Left lung (tissue), 10 donors: ENCODE results near the gene FKBP10. TPM values are rescaled to one million over a fixed set of nuclear protein-coding genes. Genes with fewer than 3 reads are reported as not detected.
A peak's percentile ranks its signal among the peaks of the same experiment; 100 is the strongest.

ENCODE experiments used
- ATAC-seq: fragments of 200-7000 bp; cut with Tn5 transposase; one replicate; pipeline ENCODE4 v1.9.1; 2020; ENCODE audit warnings: moderate library complexity
- DNase-seq, 4 donors: peaks; one replicate each; pipeline ENCODE4 v3.0.0-alpha.2; 2013 to 2020
- H3K27ac ChIP-seq, 2 donors: fragments of 200-600 bp; sonication (generic) in 1 of 2; one replicate each; pipeline versions ENCODE4 v1.5.0 to v1.8.0; 2020 to 2021
- H3K27me3 ChIP-seq, 2 donors: fragments of 200-600 bp; sonication (generic) in 1 of 2; one replicate each; pipeline versions ENCODE4 v1.5.0 to v1.8.0; 2020 to 2021
- H3K36me3 ChIP-seq, 2 donors: fragments of 200-600 bp; sonication (generic) in 1 of 2; one replicate each; pipeline versions ENCODE4 v1.5.0 to v1.8.0; 2020 to 2021
- H3K4me1 ChIP-seq, 2 donors: fragments of 200-600 bp; one replicate each; pipeline ENCODE4 v1.8.0; 2021
- H3K4me3 ChIP-seq, 2 donors: fragments of 200-600 bp; sonication (generic) in 1 of 2; one replicate each; pipeline versions ENCODE4 v1.5.0 to v1.8.0; 2020 to 2021; ENCODE audit warnings: mild to moderate bottlenecking in 1 of 2
- H3K9me3 ChIP-seq, 2 donors: fragments of 200-600 bp; sonication (generic) in 1 of 2; one replicate each; pipeline versions ENCODE4 v1.5.0 to v1.8.0; 2020 to 2021
- intact Hi-C, 2 donors: fragments of 100-400 bp; cut with DNase I; formaldehyde crosslinking; loops; one replicate each; pipeline versions ENCODE4 v1.11.2 to v1.14.2; 2022
- polyA plus RNA-seq, 6 donors: library from polyadenylated mRNA; unstranded; fragments of 120-200 nt; gene quantifications; one replicate each; pipeline ENCODE4 v1.2.1, GENCODE V29; 2013; ENCODE audit not compliant: insufficient read length in 6 of 6
- total RNA-seq, 2 donors: library from RNA; stranded (reverse); fragmentation: NEBNext Ultra II Directional; extraction: Animal tissue kit (Norgen Biotek cat#: 25700); gene quantifications; one replicate each; pipeline ENCODE4 v1.2.1, GENCODE V29; 2021
- TF ChIP-seq, protein P1 (sequence below), 2 donors: fragments of 200-600 bp; sonication (generic) in 1 of 2; IDR thresholded peaks; one replicate each; pipeline versions ENCODE4 v1.5.0 to v1.8.0; 2021; ENCODE audit warnings: antibody characterized with exemption in 2 of 2
- donor health status: DM: no; HTN: yes; CAD: no.
- donor health status: DM: no; HTN: no; CAD: no.

Gene FKBP10
- total and polyA plus RNA-seq, 8 donors, result 82.1 to 169 (median 141) TPM

DNA sequence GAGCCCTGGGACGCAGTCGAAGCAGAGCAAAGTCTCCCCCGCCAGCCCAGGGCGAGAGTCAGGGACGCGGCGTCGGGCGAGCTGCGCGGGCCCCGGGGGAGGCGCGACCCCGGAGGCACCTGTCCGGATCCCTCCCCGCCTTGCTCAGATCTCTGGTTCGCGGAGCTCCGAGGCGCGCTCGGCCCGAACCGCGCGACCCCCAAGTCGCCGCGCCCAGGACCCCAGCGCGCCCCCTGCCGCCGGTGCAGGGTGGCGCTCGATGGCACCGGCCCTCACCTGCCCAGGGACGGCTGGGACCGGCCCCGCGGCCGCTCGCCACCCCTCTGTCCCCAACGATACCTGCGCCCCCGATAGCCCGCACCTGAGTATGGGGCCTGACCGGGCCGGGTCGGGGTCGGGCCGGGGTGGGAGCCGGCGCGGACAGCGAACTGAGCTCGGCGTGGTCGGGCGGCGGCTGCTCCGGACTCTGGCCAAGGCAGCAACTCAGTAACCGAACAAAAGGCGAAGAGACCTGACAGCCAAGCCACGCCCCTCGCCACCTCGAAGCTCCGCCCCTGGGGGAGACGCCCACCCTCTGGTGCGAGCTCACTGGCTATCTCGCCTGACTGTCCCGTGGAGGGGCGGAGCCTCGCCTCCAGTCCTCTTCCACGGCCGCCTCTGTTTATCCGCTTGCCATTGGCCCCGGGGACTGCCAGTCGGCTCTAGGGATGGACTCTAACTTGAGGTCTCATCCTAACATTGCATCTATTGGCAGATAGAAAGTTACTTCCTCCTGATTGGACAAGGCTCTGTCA, 26.4 kb upstream of the FKBP10 start, which contains the start of gene JUP:
JUP (minus strand) TSS at position 485 of the 794 bp plus-strand sequence. CDS start 14,857 bp downstream, outside the sequence.
- peak; percentile 93 for ATAC-seq

DNA sequence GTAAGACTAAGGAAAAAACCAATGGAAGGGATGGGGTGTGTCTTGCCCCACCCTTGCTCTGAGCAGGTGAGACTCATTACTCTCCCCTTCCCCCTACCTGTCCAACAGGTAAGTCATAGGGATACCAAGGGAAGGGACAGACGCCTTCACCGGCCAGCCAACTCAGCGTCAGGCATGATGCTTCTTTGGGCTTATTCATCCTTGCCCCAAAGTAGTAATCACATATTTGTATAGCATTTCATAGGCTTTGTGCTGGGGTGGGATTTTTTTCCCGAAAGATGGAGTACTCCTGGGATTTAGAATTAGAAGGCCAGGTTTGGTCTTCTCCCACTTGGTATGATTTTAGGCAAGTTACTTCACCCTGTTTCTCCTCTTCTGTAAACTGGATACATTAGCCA, 25.8 kb upstream of the FKBP10 start:
- Histone ChIP-seq H3K4me3 (peak overlapping the region in 1 of 2 donors; percentile 57), H3K36me3 (no peaks in the 10 kb centered on the region), H3K27ac (peak overlapping the region; percentile 42 to 51), H3K9me3 (no peaks in the 10 kb centered on the region), H3K27me3 (peaks cover 0 to 28% of the 10 kb centered on the region in 2 donors), H3K4me1 (peaks cover 12 to 51% of the 10 kb centered on the region in 2 donors)
- intact Hi-C loops, result no loop called here
- TF ChIP-seq, protein P1, sequence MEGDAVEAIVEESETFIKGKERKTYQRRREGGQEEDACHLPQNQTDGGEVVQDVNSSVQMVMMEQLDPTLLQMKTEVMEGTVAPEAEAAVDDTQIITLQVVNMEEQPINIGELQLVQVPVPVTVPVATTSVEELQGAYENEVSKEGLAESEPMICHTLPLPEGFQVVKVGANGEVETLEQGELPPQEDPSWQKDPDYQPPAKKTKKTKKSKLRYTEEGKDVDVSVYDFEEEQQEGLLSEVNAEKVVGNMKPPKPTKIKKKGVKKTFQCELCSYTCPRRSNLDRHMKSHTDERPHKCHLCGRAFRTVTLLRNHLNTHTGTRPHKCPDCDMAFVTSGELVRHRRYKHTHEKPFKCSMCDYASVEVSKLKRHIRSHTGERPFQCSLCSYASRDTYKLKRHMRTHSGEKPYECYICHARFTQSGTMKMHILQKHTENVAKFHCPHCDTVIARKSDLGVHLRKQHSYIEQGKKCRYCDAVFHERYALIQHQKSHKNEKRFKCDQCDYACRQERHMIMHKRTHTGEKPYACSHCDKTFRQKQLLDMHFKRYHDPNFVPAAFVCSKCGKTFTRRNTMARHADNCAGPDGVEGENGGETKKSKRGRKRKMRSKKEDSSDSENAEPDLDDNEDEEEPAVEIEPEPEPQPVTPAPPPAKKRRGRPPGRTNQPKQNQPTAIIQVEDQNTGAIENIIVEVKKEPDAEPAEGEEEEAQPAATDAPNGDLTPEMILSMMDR (IDR thresholded peaks at IDR 0.05), result no peak
- ATAC-seq (no peak), DNase-seq (no peak)

More for the DNA sequence above, 26.4 kb upstream of the FKBP10 start, which contains the start of gene JUP:
- Histone ChIP-seq H3K4me3 (peak within 1 kb of the TSS; percentile 57), H3K9me3 (no peaks in the 10 kb centered on the region), H3K4me1 (peaks cover 18 to 57% of the 10 kb centered on the region in 2 donors), H3K36me3 (no peaks in the 10 kb centered on the region), H3K27ac (peak within 1 kb of the TSS; percentile 86 to 91), H3K27me3 (peaks cover 0 to 28% of the 10 kb centered on the region in 2 donors)
- peak; percentile 97 to 99 (median 98) for DNase-seq
- TF ChIP-seq, protein P1 (IDR thresholded peaks at IDR 0.05), result peak; percentile 52 to 59
- intact Hi-C loops, result no loop called here

DNA sequence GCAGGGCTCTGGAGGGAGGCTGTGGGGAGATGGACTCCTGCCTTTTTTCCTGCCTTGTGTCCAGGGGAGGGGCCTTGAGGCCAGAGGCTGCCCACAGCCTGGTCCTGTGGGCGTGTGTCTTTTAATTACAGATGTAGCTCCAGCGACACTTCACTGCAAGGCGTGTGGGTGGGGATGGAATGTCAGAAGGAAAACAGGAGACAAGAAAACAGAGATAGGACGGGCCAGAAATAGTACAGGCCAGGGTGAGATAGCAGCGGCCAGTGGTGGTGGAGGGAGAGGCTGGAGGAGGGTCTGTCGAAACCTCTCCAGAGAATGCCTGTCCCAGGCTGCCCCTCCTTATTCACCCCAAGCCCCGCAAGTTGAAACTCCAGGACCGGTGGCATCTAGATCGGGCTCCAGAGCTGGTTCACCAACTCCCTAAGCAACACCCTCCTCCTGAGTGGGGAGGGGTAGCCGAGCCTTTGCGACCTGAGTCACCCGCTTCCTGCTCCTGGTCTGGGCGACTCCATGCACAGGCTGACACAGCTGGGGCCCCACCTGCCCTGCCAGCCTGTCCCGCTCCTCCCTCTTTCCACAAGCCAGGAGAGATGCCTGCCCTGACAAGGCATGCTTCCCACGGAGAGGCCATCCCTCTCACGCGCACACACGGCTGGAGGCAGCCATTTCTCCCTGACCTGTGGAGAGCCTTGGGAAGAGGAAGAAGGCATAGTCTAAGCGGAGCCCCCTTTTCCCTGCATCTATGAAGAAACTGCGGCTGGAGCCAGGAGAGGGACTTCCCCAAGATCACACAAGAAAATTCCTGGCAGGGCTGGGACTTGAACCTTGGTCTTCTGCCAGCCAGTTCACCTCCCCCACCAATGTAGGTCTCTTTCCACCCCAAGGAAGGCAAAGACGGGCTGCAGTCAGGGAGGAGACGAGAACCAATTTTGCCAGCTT, 19.7 kb upstream of the FKBP10 start:
- peak in 3 of 4 donors; percentile 72 to 87 (median 72) for DNase-seq
- intact Hi-C loops, result no loop called here
- H3K4me1 ChIP-seq, result peaks cover 16 to 20% of the 10 kb centered on the region in 2 donors

DNA sequence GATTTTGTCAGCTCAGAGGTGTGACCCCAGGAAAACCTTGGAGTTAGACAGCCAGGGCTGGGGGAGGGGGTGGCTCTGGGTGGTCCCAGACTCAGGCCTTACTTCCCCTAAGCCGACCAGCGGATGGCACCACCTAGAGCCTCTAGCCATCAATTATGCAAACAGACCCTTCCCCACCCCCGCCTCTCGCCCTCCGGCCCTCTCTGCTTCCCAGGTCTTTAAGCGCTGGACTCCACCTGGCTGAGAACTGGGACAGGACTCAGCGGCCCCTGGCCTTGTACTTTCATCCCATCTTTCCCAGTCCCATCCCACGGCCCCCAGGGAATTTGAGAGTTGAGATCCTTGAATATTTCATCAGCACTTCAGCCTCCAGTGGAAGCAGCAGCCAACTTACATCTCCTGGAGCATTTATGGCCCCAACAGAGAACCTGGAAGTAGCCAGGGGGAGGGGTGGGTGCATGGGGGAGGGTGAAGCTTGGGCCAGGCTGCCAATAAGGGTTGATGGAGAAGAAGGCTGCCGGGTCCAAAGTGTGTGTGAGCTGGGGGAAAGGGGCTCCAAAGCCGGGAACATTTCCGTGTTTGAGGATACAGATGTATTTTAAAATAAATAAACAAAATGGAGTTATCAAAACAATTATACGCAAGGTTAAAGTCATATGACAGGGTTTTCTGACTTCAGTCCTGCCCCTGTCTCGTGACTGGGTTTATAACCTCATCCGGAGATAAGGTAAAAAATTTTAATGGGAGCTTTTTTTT, 18.8 kb upstream of the FKBP10 start:
- intact Hi-C loops, result no loop called here
- H3K27me3 ChIP-seq, result no peaks in the 10 kb centered on the region
- no peaks in the 10 kb centered on the region for H3K9me3 ChIP-seq
- ATAC-seq, result no peak
- TF ChIP-seq, protein P1 (IDR thresholded peaks at IDR 0.05), result no peak
- H3K4me1 ChIP-seq, result peaks cover 16% of the 10 kb centered on the region in 2 donors
- H3K27ac ChIP-seq, result peak overlapping the region; percentile 68 to 72
- no peak for DNase-seq
- H3K36me3 ChIP-seq, result no peaks in the 10 kb centered on the region
- no peak overlapping the region for H3K4me3 ChIP-seq

More for the DNA sequence above, 19.7 kb upstream of the FKBP10 start:
- TF ChIP-seq, protein P1 (IDR thresholded peaks at IDR 0.05), result no peak
- Histone ChIP-seq H3K36me3 (no peaks in the 10 kb centered on the region), H3K27me3 (no peaks in the 10 kb centered on the region), H3K4me3 (no peak overlapping the region), H3K27ac (peak overlapping the region; percentile 68 to 72), H3K9me3 (no peaks in the 10 kb centered on the region)
- peak; percentile 90 for ATAC-seq
